Muscle layer of duodenum (tissue), 2 donors: ENCODE results near the gene HYAL3.
"Not testable (repeated sequence)": the region's sequence is repeated elsewhere in the genome, so short reads cannot be mapped to it uniquely, and the experiment has no call there.

ENCODE experiments used
- H3K27ac ChIP-seq: one replicate; pipeline ENCODE4 v1.7.0; 2013; ENCODE audit warnings: mild to moderate bottlenecking, low read length
- H3K27me3 ChIP-seq: one replicate; pipeline ENCODE4 v1.7.0; 2013; ENCODE audit warnings: low read depth, mild to moderate bottlenecking, control low read depth, low read length
- H3K36me3 ChIP-seq, 2 donors: one replicate each; pipeline ENCODE4 v1.7.0; 2013; ENCODE audit warnings: low read length in 2 of 2, control low read depth in 1 of 2, mild to moderate bottlenecking in 1 of 2; ENCODE audit not compliant: insufficient read depth in 2 of 2, control insufficient read depth in 1 of 2
- H3K4me1 ChIP-seq, 2 donors: one replicate each; pipeline ENCODE4 v1.7.0; 2013; ENCODE audit warnings: low read length in 2 of 2, mild to moderate bottlenecking in 2 of 2, control low read depth in 1 of 2, moderate library complexity in 1 of 2; ENCODE audit not compliant: insufficient read depth in 2 of 2, control insufficient read depth in 1 of 2
- H3K4me3 ChIP-seq, 2 donors: one replicate each; pipeline ENCODE4 v1.7.0; 2013; ENCODE audit warnings: low read length in 2 of 2, low read depth in 1 of 2, mild to moderate bottlenecking in 1 of 2
- H3K9me3 ChIP-seq, 2 donors: one replicate each; pipeline ENCODE4 v1.7.0; 2013; ENCODE audit warnings: low read length in 2 of 2, control low read depth in 1 of 2, mild to moderate bottlenecking in 1 of 2; ENCODE audit not compliant: control insufficient read depth in 1 of 2
- donor health status: healthy.

HYAL3 gene

GRCh38 chr3:50256978-50257890 lies 42.0 kb downstream of the HYAL3 start:
- Histone ChIP-seq H3K27me3 (no peaks in the 10 kb centered on the region), H3K4me3 (no peak overlapping the region), H3K36me3 (peaks cover 29 to 58% of the 10 kb centered on the region in 2 donors), H3K27ac (no peak overlapping the region), H3K4me1 (peaks cover 6 to 19% of the 10 kb centered on the region in 2 donors), H3K9me3 (no peaks in the 10 kb centered on the region)

DNA sequence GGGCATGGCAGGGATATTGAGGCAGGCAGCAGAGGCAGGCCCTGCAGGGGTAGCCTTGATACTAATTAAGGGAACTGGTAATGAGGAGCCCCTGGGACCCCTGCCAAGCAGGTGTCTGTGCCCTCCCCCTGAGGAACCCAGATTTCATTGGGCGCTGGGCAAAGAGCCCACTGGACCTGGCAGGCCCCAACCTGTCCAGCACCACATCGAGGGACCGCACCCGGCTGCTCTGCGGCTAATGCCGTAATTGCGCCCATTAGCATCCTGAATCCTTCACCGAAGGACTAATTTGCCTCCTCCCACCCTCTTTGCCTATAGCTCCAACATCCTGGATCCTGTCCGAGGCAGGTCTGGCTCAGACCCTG lies 44.0 kb downstream of the HYAL3 start:
- Histone ChIP-seq H3K36me3 (peaks cover 33 to 69% of the 10 kb centered on the region in 2 donors), H3K27ac (peak overlapping the region; percentile 85), H3K4me3 (no peak overlapping the region), H3K4me1 (peaks cover 3 to 18% of the 10 kb centered on the region in 2 donors), H3K9me3 (no peaks in the 10 kb centered on the region), H3K27me3 (no peaks in the 10 kb centered on the region)

DNA sequence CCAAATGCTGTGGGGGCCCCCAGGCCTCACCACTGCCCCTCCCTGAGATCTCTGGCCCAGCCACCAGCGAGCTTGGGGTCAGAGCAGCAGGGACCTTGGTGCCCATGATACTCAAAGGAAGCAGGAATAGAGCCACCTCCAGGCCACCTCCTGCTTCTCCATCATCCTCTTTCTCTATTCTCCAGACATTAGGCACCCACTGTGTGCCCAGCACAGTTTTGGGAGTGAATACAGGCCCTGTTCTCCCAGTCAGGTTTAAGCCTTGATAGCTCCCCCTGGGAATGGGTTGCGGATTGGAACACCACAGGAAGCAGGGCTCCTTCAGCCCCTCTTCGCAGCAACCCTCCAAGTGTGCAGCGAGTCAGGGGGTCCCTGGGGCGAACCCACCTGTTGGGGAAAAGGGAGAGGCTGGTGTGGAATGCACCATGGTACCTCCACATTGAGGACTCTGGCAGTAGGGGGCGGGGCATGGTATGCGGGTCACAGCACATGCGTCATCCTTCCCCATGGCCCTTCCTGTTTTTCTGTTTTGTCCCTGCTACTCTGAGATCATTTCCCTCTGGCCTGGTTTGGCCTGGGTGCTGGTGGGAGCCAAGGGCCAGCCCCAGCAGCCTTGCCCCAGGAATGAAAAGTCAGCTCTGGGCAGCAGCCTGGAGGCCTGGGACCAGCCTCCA lies 44.5 kb downstream of the HYAL3 start:
- Histone ChIP-seq H3K4me1 (peaks cover 3 to 22% of the 10 kb centered on the region in 2 donors), H3K9me3 (no peaks in the 10 kb centered on the region), H3K4me3 (no peak overlapping the region), H3K27ac (peak overlapping the region; percentile 85), H3K36me3 (peaks cover 33 to 69% of the 10 kb centered on the region in 2 donors), H3K27me3 (no peaks in the 10 kb centered on the region)

DNA sequence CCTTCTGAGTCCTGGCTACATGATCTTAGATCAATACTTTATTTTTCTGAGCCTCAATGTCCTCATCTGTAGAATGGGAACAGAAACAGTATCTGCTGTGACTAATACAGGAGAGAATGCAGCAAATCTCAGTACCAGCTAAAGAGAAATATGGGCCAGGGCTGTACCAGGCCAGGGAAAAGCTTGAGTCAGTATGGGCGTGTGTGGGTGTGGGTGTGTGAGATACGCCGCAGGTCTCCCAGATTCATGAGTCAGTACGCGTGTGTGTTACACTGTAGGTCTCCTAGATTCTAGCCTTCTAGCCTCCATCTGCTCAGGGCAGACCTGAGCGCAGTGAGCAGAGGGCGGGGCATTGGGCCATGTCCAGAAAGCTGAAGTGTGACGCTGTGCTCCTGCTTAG lies 48.0 kb downstream of the HYAL3 start:
- peaks cover 15 to 44% of the 10 kb centered on the region in 2 donors for H3K36me3 ChIP-seq

DNA sequence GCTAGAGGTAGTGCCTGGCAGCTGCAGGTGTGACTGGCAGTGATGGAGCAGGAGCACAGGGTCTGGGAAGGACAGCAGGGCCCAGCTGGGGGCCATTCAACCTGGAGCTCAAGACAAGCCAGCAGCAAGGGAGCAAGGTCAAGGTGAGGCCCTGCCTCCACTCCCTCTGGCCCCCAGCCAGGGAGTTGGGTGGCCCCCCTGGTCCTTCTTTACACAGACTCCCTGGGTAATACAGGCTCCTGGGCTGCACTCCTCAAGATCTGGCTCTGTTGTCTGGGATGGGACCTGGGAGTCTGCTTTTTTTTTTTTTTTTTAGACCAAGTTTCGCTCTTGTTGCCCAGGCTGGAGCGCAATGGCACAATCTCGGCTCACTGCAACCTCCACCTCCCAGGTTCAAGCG lies 48.7 kb downstream of the HYAL3 start:
- no peak overlapping the region for H3K4me3 ChIP-seq
- peaks cover 14 to 42% of the 10 kb centered on the region in 2 donors for H3K36me3 ChIP-seq
- H3K4me1 ChIP-seq: peaks cover 16 to 59% of the 10 kb centered on the region in 2 donors
- no peaks in the 10 kb centered on the region for H3K9me3 ChIP-seq
- H3K27me3 ChIP-seq: no peaks in the 10 kb centered on the region
- no peak overlapping the region for H3K27ac ChIP-seq

More for the DNA sequence above, 48.0 kb downstream of the HYAL3 start:
- no peak overlapping the region for H3K4me3 ChIP-seq
- no peaks in the 10 kb centered on the region for H3K27me3 ChIP-seq
- peak overlapping the region; percentile 16 for H3K27ac ChIP-seq
- H3K4me1 ChIP-seq: peaks cover 12 to 54% of the 10 kb centered on the region in 2 donors
- H3K9me3 ChIP-seq: no peaks in the 10 kb centered on the region

DNA sequence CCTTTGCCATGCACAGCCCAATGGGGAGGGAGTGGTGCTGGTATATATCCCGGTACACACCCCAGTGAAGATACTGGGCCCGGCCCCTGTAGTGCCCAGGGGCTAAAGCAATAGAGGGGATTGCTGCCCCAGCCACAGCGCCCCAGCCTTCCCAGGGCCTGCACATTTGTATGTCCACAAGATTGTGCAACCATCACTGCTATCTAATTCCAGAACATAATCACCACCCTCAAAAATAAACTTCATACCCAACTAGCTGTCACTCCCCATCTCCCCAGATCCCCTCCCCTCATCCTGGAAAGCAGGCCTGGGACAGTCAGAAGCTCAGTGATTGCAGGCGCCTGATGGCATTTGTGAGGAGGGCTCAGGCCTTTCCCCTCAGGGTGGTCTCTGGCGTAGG lies 49.7 kb downstream of the HYAL3 start:
- Histone ChIP-seq H3K27ac (peak overlapping the region; percentile 62), H3K36me3 (peaks cover 13 to 31% of the 10 kb centered on the region in 2 donors), H3K4me1 (peaks cover 20 to 69% of the 10 kb centered on the region in 2 donors)

DNA sequence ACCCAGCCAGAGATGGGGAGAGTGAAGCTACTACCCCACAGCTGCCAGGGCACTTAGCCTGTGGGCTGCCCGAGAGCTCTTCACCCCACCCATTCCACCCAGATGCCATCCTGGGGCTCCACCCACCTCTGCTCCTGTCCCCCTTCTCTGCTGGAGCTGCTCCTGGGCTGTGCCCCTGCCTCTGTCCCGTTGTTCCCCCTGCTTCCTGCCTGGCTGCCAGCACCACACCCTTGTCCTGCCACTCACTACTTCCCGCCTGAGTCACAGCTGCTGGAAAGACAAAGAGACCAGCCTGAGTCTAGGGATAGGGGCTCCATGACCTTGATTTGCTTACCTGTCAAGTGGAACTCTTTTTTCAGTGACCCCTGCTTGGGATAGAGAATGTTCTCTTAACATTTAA lies 50.8 kb downstream of the HYAL3 start:
- Histone ChIP-seq H3K4me3 (no peak overlapping the region), H3K4me1 (peaks cover 20 to 72% of the 10 kb centered on the region in 2 donors), H3K27me3 (no peaks in the 10 kb centered on the region), H3K27ac (peak overlapping the region; percentile 62), H3K9me3 (no peaks in the 10 kb centered on the region), H3K36me3 (peaks cover 5 to 25% of the 10 kb centered on the region in 2 donors)

More for the DNA sequence above, 49.7 kb downstream of the HYAL3 start:
- no peaks in the 10 kb centered on the region for H3K9me3 ChIP-seq
- no peaks in the 10 kb centered on the region for H3K27me3 ChIP-seq
- no peak overlapping the region for H3K4me3 ChIP-seq

DNA sequence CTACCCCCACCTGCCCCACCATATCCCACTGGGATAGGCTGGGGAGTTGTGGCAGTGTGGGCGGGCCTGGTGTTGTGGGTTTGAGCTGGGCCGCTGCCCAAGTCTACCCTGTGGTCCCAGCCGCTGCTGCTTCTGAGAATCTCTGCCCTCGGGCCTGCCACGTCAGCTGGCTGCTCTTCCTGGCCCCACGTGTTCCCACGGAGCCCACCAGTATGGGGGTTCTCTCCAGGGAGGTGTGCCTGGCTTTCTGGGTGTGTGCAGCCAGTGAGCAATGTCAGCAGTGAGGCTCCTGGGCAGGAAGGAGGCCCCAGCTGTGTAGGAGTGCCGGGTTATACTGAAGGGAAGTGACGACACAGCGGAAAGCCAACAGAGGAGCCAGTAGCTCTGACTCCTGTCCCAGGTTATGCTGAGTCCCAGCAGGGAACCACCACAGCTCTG lies 52.7 kb downstream of the HYAL3 start:
- Histone ChIP-seq H3K36me3 (peaks cover 0 to 9% of the 10 kb centered on the region in 2 donors), H3K9me3 (no peaks in the 10 kb centered on the region), H3K27ac (peak overlapping the region; percentile 62), H3K4me3 (peak overlapping the region; percentile 50 to 59), H3K27me3 (no peaks in the 10 kb centered on the region), H3K4me1 (peaks cover 35 to 83% of the 10 kb centered on the region in 2 donors)

DNA sequence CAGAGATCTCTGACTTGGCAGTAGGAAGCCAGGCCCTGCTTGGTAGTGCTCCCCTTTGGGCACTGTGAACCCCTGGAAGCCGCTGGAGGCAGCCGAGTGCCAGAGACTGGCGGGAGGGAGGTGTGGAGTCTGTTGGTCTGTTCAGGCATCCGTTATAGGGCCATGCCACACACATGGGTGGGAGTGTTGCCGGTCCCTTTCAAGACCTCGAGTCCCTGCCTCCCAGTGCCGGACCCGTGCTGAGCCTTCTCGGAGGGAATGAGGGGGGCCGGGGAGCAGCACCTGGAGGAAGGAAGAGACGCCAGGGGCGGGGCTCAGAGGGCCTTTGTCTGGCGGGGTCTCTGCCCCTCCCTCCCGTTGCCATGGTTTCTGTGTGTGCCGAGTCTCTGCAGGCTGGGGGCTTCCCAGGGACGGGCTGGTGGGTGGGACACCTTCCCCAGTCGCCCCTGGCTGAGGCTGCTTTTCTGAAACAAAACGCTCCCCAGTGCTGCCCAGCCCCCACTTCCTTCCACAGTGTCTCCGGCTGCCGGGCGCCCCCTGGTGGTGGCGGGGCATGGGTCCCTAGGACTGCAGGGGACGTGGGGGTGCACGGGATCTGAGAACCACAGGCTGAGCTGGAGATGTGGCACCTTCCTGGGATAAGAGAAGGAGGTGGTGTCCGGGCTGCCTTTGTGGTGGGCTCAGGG lies 53.2 kb downstream of the HYAL3 start:
- Histone ChIP-seq H3K27ac (peak overlapping the region; percentile 67), H3K27me3 (no peaks in the 10 kb centered on the region), H3K4me3 (peak overlapping the region; percentile 50 to 59), H3K36me3 (peaks cover 0 to 5% of the 10 kb centered on the region in 2 donors), H3K4me1 (peaks cover 36 to 84% of the 10 kb centered on the region in 2 donors), H3K9me3 (no peaks in the 10 kb centered on the region)

GRCh38 chr3:50245251-50245745 lies 53.9 kb downstream of the HYAL3 start:
- Histone ChIP-seq H3K27ac (peak overlapping the region; percentile 67), H3K27me3 (no peaks in the 10 kb centered on the region), H3K9me3 (no peaks in the 10 kb centered on the region), H3K36me3 (peaks cover 0 to 5% of the 10 kb centered on the region in 2 donors), H3K4me1 (peaks cover 36 to 88% of the 10 kb centered on the region in 2 donors), H3K4me3 (peak overlapping the region; percentile 50 to 59)

DNA sequence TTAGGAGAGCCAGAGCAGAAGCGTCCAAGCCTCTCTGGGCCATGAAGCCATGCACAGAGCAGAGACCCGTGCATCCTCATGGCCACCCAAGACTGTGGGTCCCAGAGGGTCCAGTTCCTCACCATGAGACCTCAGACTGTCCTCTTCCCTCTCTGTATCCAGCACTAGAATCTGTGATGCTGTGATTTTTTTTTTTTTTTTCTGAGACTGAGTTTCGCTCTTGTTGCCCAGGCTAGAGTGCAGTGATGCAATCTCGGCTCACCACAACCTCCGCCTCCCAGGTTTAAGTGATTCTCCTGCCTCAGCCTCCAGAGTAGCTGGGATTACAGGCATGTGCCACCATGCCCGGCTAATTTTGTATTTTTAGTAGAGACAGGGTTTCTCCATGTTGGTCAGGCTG lies 54.4 kb downstream of the HYAL3 start:
- H3K27ac ChIP-seq: peak overlapping the region; percentile 10
- peaks cover 39 to 88% of the 10 kb centered on the region in 2 donors for H3K4me1 ChIP-seq
- H3K36me3 ChIP-seq, H3K9me3 ChIP-seq, H3K27me3 ChIP-seq, H3K4me3 ChIP-seq: not testable (repeated sequence)
